M059J (cell line): ENCODE measurements around the gene LTK. TPM values are rescaled to one million over a fixed set of nuclear protein-coding genes. Genes with fewer than 3 reads are reported as not detected.

Experiments used
- DNase-seq: peaks from one replicate; pipeline ENCODE4 v3.0.0-alpha.2; 2012; ENCODE audit warnings: low read depth
- total RNA-seq: library from RNA; depleted of rRNA; stranded (reverse); fragments of >200 nt; shearing (Covaris generic); gene quantifications from 2 replicates; pipeline ENCODE4 v1.2.3, GENCODE V29; 2014

LTK gene
- total RNA-seq, 1 experiment from 2014 or later, result not detected

GRCh38 chr15:41498657-41499056, 15.0 kb downstream of the LTK start:
- no peak for DNase-seq

GRCh38 chr15:41495736-41496599, 17.7 kb downstream of the LTK start:
- DNase-seq, result no peak

GRCh38 chr15:41494922-41495735, 18.5 kb downstream of the LTK start:
- no peak for DNase-seq

- peak; percentile 31 for DNase-seq
These were observed 19.3 kb downstream of the LTK start for GRCh38 chr15:41494190-41494921.

GRCh38 chr15:41493902-41494189, 19.8 kb downstream of the LTK start:
- no peak for DNase-seq

GRCh38 chr15:41493205-41493901, 20.3 kb downstream of the LTK start, which contains the start of gene ITPKA:
TSS of gene ITPKA (plus strand) at chr15:41493874. CDS start at chr15:41493928, 54 bp downstream.
- peak; percentile 87 for DNase-seq

GRCh38 chr15:41492597-41493204, 20.9 kb downstream of the LTK start:
- no peak for DNase-seq

GRCh38 chr15:41491889-41492288, 21.7 kb downstream of the LTK start:
- no peak for DNase-seq

- peak; percentile 96 for DNase-seq
These were observed 23.3 kb downstream of the LTK start for GRCh38 chr15:41490355-41490754.

GRCh38 chr15:41489641-41490040, 24.0 kb downstream of the LTK start:
- no peak for DNase-seq

GRCh38 chr15:41487802-41488201, 25.8 kb downstream of the LTK start:
- DNase-seq, result no peak

GRCh38 chr15:41487381-41487780, 26.2 kb downstream of the LTK start:
- no peak for DNase-seq

- no peak for DNase-seq
These were observed 27.3 kb downstream of the LTK start for GRCh38 chr15:41486286-41486685.

GRCh38 chr15:41484937-41485625, 28.5 kb downstream of the LTK start:
- DNase-seq, result no peak

- no peak for DNase-seq
These were observed 30.1 kb downstream of the LTK start for GRCh38 chr15:41483519-41483918.

GRCh38 chr15:41483115-41483514, 30.5 kb downstream of the LTK start:
- no peak for DNase-seq

GRCh38 chr15:41482110-41482877, 31.3 kb downstream of the LTK start:
- DNase-seq, result no peak

GRCh38 chr15:41480396-41481140, 33.1 kb downstream of the LTK start:
- DNase-seq, result no peak

- no peak for DNase-seq
These were observed 37.1 kb downstream of the LTK start for GRCh38 chr15:41476416-41477048.
